HG03159 (cell line): ENCODE measurements around the gene STMND1.

ENCODE experiments used
- ATAC-seq: cut with Tn5 transposase; IDR thresholded peaks from one replicate; pipeline ENCODE4 v1.9.1; 2021; ENCODE audit warnings: mild to moderate bottlenecking, moderate library complexity; ENCODE audit not compliant: unreplicated experiment

STMND1 gene

DNA sequence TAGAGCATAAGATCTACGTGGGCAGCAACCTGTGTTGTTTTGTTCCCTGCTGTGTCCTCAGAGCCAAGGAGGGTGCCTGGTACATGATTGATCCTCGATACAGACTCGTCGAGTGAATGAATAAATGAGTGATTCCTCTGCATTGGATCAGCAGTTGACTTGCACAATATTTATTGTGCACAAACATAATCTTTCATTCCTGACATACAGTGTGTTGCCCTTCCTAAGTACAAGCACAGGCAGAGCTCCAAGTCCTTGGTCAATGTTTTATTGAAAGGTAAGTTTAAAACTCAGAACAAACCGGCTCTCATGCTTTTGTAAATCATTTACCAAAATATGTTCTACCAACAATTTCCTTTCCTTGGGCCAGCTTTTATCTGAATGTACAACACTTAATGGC is 57.4 kb downstream of the STMND1 start:
- ATAC-seq: no peak

GRCh38 chr6:17161076-17161475 is 59.2 kb downstream of the STMND1 start:
- ATAC-seq: no peak

- ATAC-seq: no peak
These were observed 63.5 kb downstream of the STMND1 start for GRCh38 chr6:17165383-17165782.

- ATAC-seq: no peak
These were observed 65.6 kb downstream of the STMND1 start for GRCh38 chr6:17167327-17167979.

DNA sequence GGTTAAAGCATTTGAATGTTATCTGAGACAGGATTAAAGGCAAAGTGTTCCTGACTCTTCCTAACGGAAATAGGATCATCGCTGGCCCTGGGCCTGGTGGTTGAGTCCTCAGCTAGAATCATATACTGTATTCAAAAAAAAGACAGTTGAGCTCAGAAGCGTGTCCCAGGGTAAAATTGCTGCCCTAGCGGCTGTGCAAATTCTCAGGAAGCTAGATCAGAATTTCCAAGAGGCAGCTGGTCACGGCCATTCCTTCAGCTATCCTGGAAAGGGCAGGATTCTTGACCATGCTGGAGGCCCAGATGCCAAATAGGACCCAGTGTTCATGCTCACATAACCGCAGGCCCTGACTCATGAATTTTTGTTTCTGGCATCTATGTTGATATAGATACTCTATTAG is 67.4 kb downstream of the STMND1 start:
- ATAC-seq: no peak

DNA sequence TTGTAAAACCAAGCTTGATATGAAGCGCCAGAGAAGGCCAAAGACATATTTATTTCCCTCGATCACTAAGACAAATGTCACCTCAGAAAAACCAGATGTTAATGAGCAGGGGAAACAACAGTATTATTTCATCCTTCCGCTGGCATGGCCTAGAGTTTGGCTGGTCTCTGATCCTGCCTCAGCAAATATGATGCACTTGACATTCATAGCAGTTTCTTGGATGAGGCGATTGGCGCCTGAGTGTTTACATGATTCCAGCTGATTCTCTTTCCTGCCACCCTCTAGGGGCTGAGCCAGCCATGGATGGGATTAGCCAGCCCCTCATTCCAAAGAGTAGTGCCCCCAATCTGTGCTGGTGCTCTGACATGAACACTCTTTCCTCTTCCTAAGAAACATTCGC is 67.9 kb downstream of the STMND1 start:
- no peak for ATAC-seq

DNA sequence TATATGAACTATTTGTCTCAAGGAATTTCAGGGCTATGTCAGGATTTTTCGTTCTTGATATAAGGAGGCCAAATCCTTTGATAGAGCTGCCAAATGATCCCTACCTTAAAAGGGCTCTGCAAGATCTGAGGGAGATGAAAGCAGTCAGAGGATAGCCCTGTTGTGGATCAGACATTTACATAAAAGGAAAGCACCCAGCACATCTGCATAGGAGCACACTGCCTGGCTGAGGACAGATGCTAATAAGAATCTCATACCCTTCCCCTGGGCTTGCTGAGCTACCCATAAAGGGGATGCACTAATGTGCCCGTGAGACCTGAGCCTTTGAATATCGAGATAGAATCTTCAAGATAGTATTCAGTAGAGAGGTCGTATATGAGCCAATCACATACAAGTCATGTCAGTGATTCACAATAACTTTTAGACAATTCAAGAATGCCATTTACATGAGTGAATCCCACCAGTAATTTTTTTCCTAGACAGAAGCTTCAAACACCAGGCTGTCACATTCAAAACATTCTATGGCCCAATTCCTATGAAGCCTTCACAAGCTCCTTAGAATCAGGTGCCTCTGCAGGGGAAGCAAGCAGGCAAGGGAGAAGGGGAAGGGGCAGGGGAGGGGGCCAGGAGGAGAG is 71.1 kb downstream of the STMND1 start:
- no peak for ATAC-seq

DNA sequence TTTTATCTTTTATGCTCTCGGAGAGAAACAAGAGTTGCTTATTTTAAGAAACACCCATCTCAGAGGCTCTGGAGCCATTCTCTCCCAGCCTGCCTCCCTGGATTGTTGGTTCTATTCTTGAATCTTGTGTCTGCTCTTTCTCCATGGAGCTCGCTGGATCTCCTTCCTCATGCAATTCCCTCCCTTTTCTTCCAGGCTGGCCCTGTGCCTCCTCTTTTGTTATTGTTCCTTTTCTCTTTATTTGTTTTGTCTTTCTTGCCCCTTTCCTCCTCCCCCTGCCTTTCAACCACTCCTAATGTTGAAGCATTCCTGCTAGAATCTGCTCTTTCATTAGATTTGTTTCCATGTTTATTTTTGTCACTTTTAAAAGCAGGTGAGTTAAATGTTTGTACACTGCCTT is 76.5 kb downstream of the STMND1 start:
- no peak for ATAC-seq

DNA sequence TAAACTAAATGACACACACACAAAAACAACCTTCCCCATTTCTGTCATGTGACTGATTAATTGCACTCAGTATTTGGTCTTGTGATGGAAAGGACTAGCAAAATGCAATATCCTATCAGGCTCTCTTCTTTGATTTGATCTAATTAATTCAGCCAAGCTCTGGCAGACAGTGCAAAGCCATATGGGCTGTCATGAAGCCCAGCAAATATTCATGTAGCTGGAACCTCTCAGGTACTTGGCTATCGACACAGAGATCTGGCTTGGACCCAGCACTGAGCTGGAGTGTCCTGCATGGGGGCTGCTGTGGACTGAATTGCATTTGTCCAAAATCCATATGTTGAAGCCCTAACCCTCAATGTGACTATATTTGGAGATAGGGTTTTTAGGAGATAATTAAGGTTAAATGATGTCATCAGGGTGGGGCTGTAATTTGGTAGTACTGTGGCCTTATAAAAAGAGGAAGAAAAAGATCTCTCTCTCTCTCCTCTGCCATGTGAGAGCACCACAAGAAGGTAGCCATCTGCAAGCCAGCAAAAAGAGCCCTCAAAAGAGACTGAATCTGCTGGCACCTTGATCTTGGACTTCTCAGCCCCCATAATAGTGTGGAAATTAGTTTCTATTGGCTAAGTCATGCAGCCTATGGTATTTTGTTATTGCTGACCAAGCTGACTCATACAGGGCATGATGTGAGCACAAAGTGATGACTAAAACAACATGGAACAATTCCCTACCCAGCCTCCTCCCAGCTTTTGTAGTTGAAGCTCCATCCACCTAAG is 77.1 kb downstream of the STMND1 start:
- no peak for ATAC-seq

DNA sequence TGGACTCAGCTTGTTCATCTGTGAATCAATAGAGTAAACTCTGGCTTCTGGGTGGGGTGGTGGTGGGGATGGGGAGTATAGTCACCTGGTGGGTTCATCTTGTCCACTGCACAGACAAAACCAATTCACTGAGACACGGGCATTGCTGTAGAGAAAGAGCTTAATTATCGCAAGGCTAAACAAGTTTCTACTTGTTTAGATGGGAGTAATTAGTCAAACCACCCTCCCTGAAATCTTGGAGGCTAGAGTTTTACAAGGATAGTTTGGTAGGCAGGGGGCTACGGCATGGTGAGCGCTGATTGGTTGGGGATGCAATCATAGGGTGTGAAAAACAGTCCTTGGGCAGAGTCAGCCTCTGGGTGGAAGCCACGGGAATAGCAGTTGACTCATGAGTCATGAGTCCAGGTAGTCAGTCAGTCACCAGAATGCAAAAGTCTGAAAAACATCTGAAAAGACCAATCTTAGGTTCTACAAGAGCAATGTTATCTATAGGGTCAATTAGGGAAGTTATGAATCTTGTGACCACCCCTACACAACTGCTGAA is 77.8 kb downstream of the STMND1 start:
- ATAC-seq: no peak
